Measurements from ENCODE around the gene ATP5MK. TPM values are rescaled to one million over a fixed set of nuclear protein-coding genes. Genes with fewer than 3 reads are reported as not detected.

ATP5MK gene
- total RNA-seq, 4 donors from 2014 or later = 264 to 497 (median 417) TPM

- Histone ChIP-seq H3K9me3 (no peaks in the 10 kb centered on the region), H3K4me1 (peaks cover 3 to 24% (median 7%) of the 10 kb centered on the region in 3 donors), H3K36me3 (peaks cover 0 to 32% (median 0%) of the 10 kb centered on the region in 3 donors), H3K27ac (peak within 1 kb of the TSS; percentile 79 to 90 (median 82)), H3K27me3 (no peaks in the 10 kb centered on the region), H3K4me3 (peak within 1 kb of the TSS; percentile 66 to 93 (median 74))
- 0% methylated on average over 7 to 18 of the region's 82 CpGs for WGBS, 2 donors
- no peak for TF ChIP-seq POLR2A (IDR thresholded peaks at IDR 0.05)
- peak in 1 of 6 experiments; percentile 4 for TF ChIP-seq CTCF (IDR thresholded peaks at IDR 0.05)
- DNase-seq = no peak
- intact Hi-C loops (cut with DNase I) = no loop called here
Observed at GRCh38 chr10:103350517-103351260, 45.6 kb downstream of the ATP5MK start, which contains the start of gene PCGF6. TSS of gene PCGF6 (minus strand) at chr10:103351140. CDS start at chr10:103351066, 74 bp downstream.

- 51 to 56% methylated on average over 15 to 16 of the region's 16 CpGs for WGBS, 2 donors
- H3K36me3 ChIP-seq = peaks cover 0 to 37% (median 3%) of the 10 kb centered on the region in 3 donors
- no peaks in the 10 kb centered on the region for H3K27me3 ChIP-seq
- H3K27ac ChIP-seq = peak overlapping the region; percentile 79 to 90 (median 82)
- H3K4me3 ChIP-seq = peak overlapping the region; percentile 66 to 93 (median 74)
- no peak for DNase-seq
- intact Hi-C loops (cut with DNase I) = no loop called here
- H3K4me1 ChIP-seq = peaks cover 3 to 24% (median 7%) of the 10 kb centered on the region in 3 donors
- no peak for TF ChIP-seq POLR2A (IDR thresholded peaks at IDR 0.05)
- TF ChIP-seq CTCF (IDR thresholded peaks at IDR 0.05) = no peak
- H3K9me3 ChIP-seq = no peaks in the 10 kb centered on the region
Observed at GRCh38 chr10:103350175-103350516, 46.1 kb downstream of the ATP5MK start.

Other genes starting within 250 kb of the ATP5MK start
- 10 to 100 TPM; 91.2 to 98.3 (median 92.5) TPM for gene NT5C2, start 203.2 kb downstream of the ATP5MK start, total RNA-seq
- gene RPEL1, start 150.6 kb downstream of the ATP5MK start, total RNA-seq = not detected
- 1 to 10 TPM in 3 of 4 donors, under 1 TPM in 1; 0.38 to 2.5 (median 1.4) TPM for gene INA, start 119.3 kb downstream of the ATP5MK start, total RNA-seq
- gene PCGF6, start 45.3 kb downstream of the ATP5MK start, total RNA-seq = 10 to 100 TPM in 1 of 4 donors, 1 to 10 TPM in 3; 3.3 to 11.3 (median 7.8) TPM
- 1 to 10 TPM; 2.0 to 5.7 (median 4.5) TPM for gene TAF5, start 28.5 kb downstream of the ATP5MK start, total RNA-seq
- 10 to 100 TPM; 16.7 to 32.6 (median 26.2) TPM for gene PDCD11, start 151 bp upstream of the ATP5MK start, total RNA-seq
- 10 to 100 TPM in 2 of 4 donors, 1 to 10 TPM in 2; 5.0 to 40.1 (median 9.3) TPM for gene CALHM2, start 55.9 kb upstream of the ATP5MK start, total RNA-seq
- gene CALHM1, start 62.4 kb upstream of the ATP5MK start, total RNA-seq = not detected
- not detected for gene CALHM3, start 82.8 kb upstream of the ATP5MK start, total RNA-seq
- gene NEURL1, start 97.2 kb upstream of the ATP5MK start, total RNA-seq = under 1 TPM in 1 of 4 donors, not detected in 3; 0.19 TPM